Sigmoid colon (tissue), 7 donors: ENCODE data around the gene CD74. TPM values are rescaled to one million over a fixed set of nuclear protein-coding genes. Genes with fewer than 3 reads are reported as not detected.

ENCODE experiments used
- DNase-seq: peaks from one replicate; pipeline ENCODE4 v3.0.0-alpha.2; 2019
- H3K27ac ChIP-seq, 4 donors: fragments of 200-600 bp; sonication (generic); one replicate each; pipeline ENCODE4 v1.5.1; 2016 to 2019; ENCODE audit warnings: mild to moderate bottlenecking in 1 of 4
- H3K27me3 ChIP-seq, 3 donors: fragments of 200-600 bp; sonication (generic); one replicate each; pipeline ENCODE4 v1.5.1; 2019; ENCODE audit warnings: mild to moderate bottlenecking in 1 of 3
- H3K36me3 ChIP-seq, 4 donors: fragments of 200-600 bp; sonication (generic); one replicate each; pipeline ENCODE4 v1.5.1; 2016 to 2019
- H3K4me1 ChIP-seq, 4 donors: fragments of 200-600 bp; sonication (generic); one replicate each; pipeline ENCODE4 v1.5.1; 2017 to 2019
- H3K4me3 ChIP-seq, 4 donors: fragments of 200-600 bp; sonication (generic); one replicate each; pipeline ENCODE4 v1.5.1; 2017 to 2019; ENCODE audit warnings: mild to moderate bottlenecking in 2 of 4, moderate library complexity in 1 of 4
- H3K9me3 ChIP-seq, 4 donors: fragments of 200-600 bp in 3 of 4; sonication (generic) in 3 of 4; one replicate each; pipeline versions ENCODE4 v1.5.1 to v1.6.1; 2013 to 2019
- CTCF ChIP-seq, 4 experiments: fragments of 450-650 bp in 3 of 4; fragments of 200-600 bp in 1 of 4; IDR thresholded peaks; one replicate each; pipeline ENCODE4 v1.5.1; 2016 to 2019; ENCODE audit warnings: antibody characterized with exemption in 4 of 4, mild to moderate bottlenecking in 3 of 4, moderate library complexity in 2 of 4
- EP300 ChIP-seq, 4 donors: sonication (generic); formaldehyde crosslinking; IDR thresholded peaks; one replicate each; pipeline ENCODE4 v1.6.1; 2017; ENCODE audit warnings: antibody characterized with exemption in 4 of 4
- POLR2A ChIP-seq, 2 donors: fragments of 450-650 bp; IDR thresholded peaks; one replicate each; pipeline ENCODE4 v1.6.1; 2016; ENCODE audit warnings: antibody characterized with exemption in 2 of 2, mild to moderate bottlenecking in 2 of 2, moderate library complexity in 2 of 2
- POLR2AphosphoS5 ChIP-seq, 4 donors: sonication (generic); formaldehyde crosslinking; IDR thresholded peaks; one replicate each; pipeline ENCODE4 v1.6.1; 2017; ENCODE audit warnings: antibody characterized with exemption in 4 of 4
- WGBS, 2 donors: extraction: QIAGEN DNeasy Blood & Tissue Kit; methylation state at CpG; one replicate each; pipeline ENCODE4 v1.1.7; 2013; 5-methylcytosine and 5-hydroxymethylcytosine counted together
- intact Hi-C: fragments of 100-400 bp; cut with DNase I; formaldehyde crosslinking; loops from one replicate; pipeline ENCODE4 v1.15.1; 2023
- polyA plus RNA-seq, 3 donors: library from polyadenylated mRNA; stranded (reverse); fragments of 200-250 nt; gene quantifications; one replicate each; pipeline ENCODE4 v1.2.3, GENCODE V29; 2013
- total RNA-seq, 4 donors: library from RNA; depleted of rRNA; stranded (reverse); fragments of >200 nt; gene quantifications; one replicate each; pipeline ENCODE4 v1.1.0, GENCODE V29; 2016
- donor health status: healthy with polysubstance abuse.
- donor health status: Bipolar disorder and iron deficiency.
- donor health status: healthy.

CD74 gene
- total and polyA plus RNA-seq, 7 donors: 176 to 2,186 (median 216) TPM

GRCh38 chr5:150447188-150447587 is 34.5 kb upstream of the CD74 start:
- no peaks in the 10 kb centered on the region for H3K27me3 ChIP-seq

GRCh38 chr5:150446583-150446982 is 33.9 kb upstream of the CD74 start:
- peaks cover 31 to 56% (median 47%) of the 10 kb centered on the region in 4 donors for H3K36me3 ChIP-seq
- WGBS, 2 donors: 89% methylated on average over 6 of the region's 6 CpGs
- H3K9me3 ChIP-seq: no peaks in the 10 kb centered on the region
- H3K27ac ChIP-seq: no peak overlapping the region
- intact Hi-C loops: no loop called here
- H3K27me3 ChIP-seq: no peaks in the 10 kb centered on the region
- TF ChIP-seq POLR2A (IDR thresholded peaks at IDR 0.05): no peak
- TF ChIP-seq EP300 (IDR thresholded peaks at IDR 0.05): no peak
- no peak for TF ChIP-seq POLR2AphosphoS5 (IDR thresholded peaks at IDR 0.05)
- no peak for TF ChIP-seq CTCF (IDR thresholded peaks at IDR 0.05)
- H3K4me3 ChIP-seq: no peak overlapping the region
- peaks cover 0 to 41% (median 25%) of the 10 kb centered on the region in 4 donors for H3K4me1 ChIP-seq
- no peak for DNase-seq

More at GRCh38 chr5:150447188-150447587, 34.5 kb upstream of the CD74 start:
- H3K9me3 ChIP-seq: no peaks in the 10 kb centered on the region
- WGBS, 2 donors: 89 to 95% methylated on average over 6 of the region's 6 CpGs
- peak overlapping the region in 1 of 4 donors; percentile 91 for H3K27ac ChIP-seq
- peaks cover 0 to 35% (median 21%) of the 10 kb centered on the region in 4 donors for H3K4me1 ChIP-seq
- H3K4me3 ChIP-seq: no peak overlapping the region
- peaks cover 31 to 52% (median 47%) of the 10 kb centered on the region in 4 donors for H3K36me3 ChIP-seq
- intact Hi-C loops: no loop called here
- TF ChIP-seq POLR2A (IDR thresholded peaks at IDR 0.05): no peak
- TF ChIP-seq POLR2AphosphoS5 (IDR thresholded peaks at IDR 0.05): no peak
- TF ChIP-seq EP300 (IDR thresholded peaks at IDR 0.05): no peak
- no peak for TF ChIP-seq CTCF (IDR thresholded peaks at IDR 0.05)
- DNase-seq: no peak

- no peak for DNase-seq
- Histone ChIP-seq H3K4me3 (no peak overlapping the region), H3K4me1 (peaks cover 0 to 43% (median 25%) of the 10 kb centered on the region in 4 donors), H3K27me3 (no peaks in the 10 kb centered on the region), H3K27ac (no peak overlapping the region), H3K9me3 (no peaks in the 10 kb centered on the region), H3K36me3 (peaks cover 31 to 56% (median 47%) of the 10 kb centered on the region in 4 donors)
- intact Hi-C loops: no loop called here
- TF ChIP-seq CTCF (IDR thresholded peaks at IDR 0.05): no peak
- no peak for TF ChIP-seq EP300 (IDR thresholded peaks at IDR 0.05)
- no peak for TF ChIP-seq POLR2AphosphoS5 (IDR thresholded peaks at IDR 0.05)
- no peak for TF ChIP-seq POLR2A (IDR thresholded peaks at IDR 0.05)
- WGBS, 2 donors: 83 to 94% methylated on average over 2 of the region's 2 CpGs
These were observed 33.4 kb upstream of the CD74 start for GRCh38 chr5:150446088-150446487.

GRCh38 chr5:150444770-150445169 is 32.1 kb upstream of the CD74 start:
- WGBS, 2 donors: 81 to 87% methylated on average over 9 of the region's 9 CpGs
- no peak overlapping the region for H3K4me3 ChIP-seq
- no peaks in the 10 kb centered on the region for H3K27me3 ChIP-seq
- no peaks in the 10 kb centered on the region for H3K9me3 ChIP-seq
- intact Hi-C loops: no loop called here
- TF ChIP-seq CTCF (IDR thresholded peaks at IDR 0.05): no peak
- TF ChIP-seq EP300 (IDR thresholded peaks at IDR 0.05): no peak
- no peak for TF ChIP-seq POLR2AphosphoS5 (IDR thresholded peaks at IDR 0.05)
- no peak for TF ChIP-seq POLR2A (IDR thresholded peaks at IDR 0.05)
- H3K27ac ChIP-seq: no peak overlapping the region
- peaks cover 31 to 56% (median 47%) of the 10 kb centered on the region in 4 donors for H3K36me3 ChIP-seq
- no peak for DNase-seq
- peaks cover 0 to 43% (median 25%) of the 10 kb centered on the region in 4 donors for H3K4me1 ChIP-seq
